PFSK-1 (cell line): Measurements from ENCODE around the gene AGTPBP1.

Experiments
- FOXP2 ChIP-seq: optimal IDR thresholded peaks from 2 replicates; pipeline ENCODE3; 2011; ENCODE audit warnings: borderline replicate concordance, control low read depth, inconsistent platforms; ENCODE audit not compliant: insufficient read depth; ENCODE audit errors: extremely low read length, extremely low read depth
- POLR2AphosphoS5 ChIP-seq: IDR thresholded peaks from 2 replicates; pipeline ENCODE4 v1.6.1; 2012; ENCODE audit warnings: low read depth, mild to moderate bottlenecking, control low read depth, low read length, moderate library complexity
- SIN3A ChIP-seq: IDR thresholded peaks from 2 replicates; pipeline ENCODE4 v1.6.1; 2012; ENCODE audit warnings: mild to moderate bottlenecking, low read length, moderate library complexity, borderline replicate concordance; ENCODE audit not compliant: insufficient read depth
- TAF1 ChIP-seq: IDR thresholded peaks from 2 replicates; pipeline ENCODE4 v1.6.1; 2012; ENCODE audit warnings: low read length, control low read depth, borderline replicate concordance; ENCODE audit not compliant: insufficient read depth
- TF ChIP-seq, protein P1 (sequence below), 2 experiments: IDR thresholded peaks; 2 replicates each; pipeline versions ENCODE4 v1.6.1 to v1.8.0; 2011 to 2012; ENCODE audit warnings: low read depth in 2 of 2, low read length in 2 of 2, control low read depth in 1 of 2, inconsistent platforms in 1 of 2, mild to moderate bottlenecking in 1 of 2, moderate library complexity in 1 of 2; ENCODE audit not compliant: insufficient read depth in 1 of 2

GRCh38 chr9:85653153-85653552, 88.6 kb downstream of the AGTPBP1 start:
- TF ChIP-seq POLR2AphosphoS5 = no peak
- TF ChIP-seq TAF1 = no peak
- TF ChIP-seq FOXP2 = no peak
- no peak for TF ChIP-seq SIN3A
- TF ChIP-seq, protein P1, sequence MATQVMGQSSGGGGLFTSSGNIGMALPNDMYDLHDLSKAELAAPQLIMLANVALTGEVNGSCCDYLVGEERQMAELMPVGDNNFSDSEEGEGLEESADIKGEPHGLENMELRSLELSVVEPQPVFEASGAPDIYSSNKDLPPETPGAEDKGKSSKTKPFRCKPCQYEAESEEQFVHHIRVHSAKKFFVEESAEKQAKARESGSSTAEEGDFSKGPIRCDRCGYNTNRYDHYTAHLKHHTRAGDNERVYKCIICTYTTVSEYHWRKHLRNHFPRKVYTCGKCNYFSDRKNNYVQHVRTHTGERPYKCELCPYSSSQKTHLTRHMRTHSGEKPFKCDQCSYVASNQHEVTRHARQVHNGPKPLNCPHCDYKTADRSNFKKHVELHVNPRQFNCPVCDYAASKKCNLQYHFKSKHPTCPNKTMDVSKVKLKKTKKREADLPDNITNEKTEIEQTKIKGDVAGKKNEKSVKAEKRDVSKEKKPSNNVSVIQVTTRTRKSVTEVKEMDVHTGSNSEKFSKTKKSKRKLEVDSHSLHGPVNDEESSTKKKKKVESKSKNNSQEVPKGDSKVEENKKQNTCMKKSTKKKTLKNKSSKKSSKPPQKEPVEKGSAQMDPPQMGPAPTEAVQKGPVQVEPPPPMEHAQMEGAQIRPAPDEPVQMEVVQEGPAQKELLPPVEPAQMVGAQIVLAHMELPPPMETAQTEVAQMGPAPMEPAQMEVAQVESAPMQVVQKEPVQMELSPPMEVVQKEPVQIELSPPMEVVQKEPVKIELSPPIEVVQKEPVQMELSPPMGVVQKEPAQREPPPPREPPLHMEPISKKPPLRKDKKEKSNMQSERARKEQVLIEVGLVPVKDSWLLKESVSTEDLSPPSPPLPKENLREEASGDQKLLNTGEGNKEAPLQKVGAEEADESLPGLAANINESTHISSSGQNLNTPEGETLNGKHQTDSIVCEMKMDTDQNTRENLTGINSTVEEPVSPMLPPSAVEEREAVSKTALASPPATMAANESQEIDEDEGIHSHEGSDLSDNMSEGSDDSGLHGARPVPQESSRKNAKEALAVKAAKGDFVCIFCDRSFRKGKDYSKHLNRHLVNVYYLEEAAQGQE (IDR thresholded peaks at IDR 0.05; ENCODE audit: insufficient read depth in 1 of 2, low read depth in 2 of 2, low read length in 2 of 2) = no peak
